Sigmoid colon (tissue), 7 donors: ENCODE measurements around the gene CRY1. TPM values are rescaled to one million over a fixed set of nuclear protein-coding genes. Genes with fewer than 3 reads are reported as not detected.

Source experiments
- DNase-seq: peaks from one replicate; pipeline ENCODE4 v3.0.0-alpha.2; 2019
- H3K27ac ChIP-seq, 4 donors: fragments of 200-600 bp; sonication (generic); one replicate each; pipeline ENCODE4 v1.5.1; 2016 to 2019; ENCODE audit warnings: mild to moderate bottlenecking in 1 of 4
- H3K27me3 ChIP-seq, 3 donors: fragments of 200-600 bp; sonication (generic); one replicate each; pipeline ENCODE4 v1.5.1; 2019; ENCODE audit warnings: mild to moderate bottlenecking in 1 of 3
- H3K36me3 ChIP-seq, 4 donors: fragments of 200-600 bp; sonication (generic); one replicate each; pipeline ENCODE4 v1.5.1; 2016 to 2019
- H3K4me1 ChIP-seq, 4 donors: fragments of 200-600 bp; sonication (generic); one replicate each; pipeline ENCODE4 v1.5.1; 2017 to 2019
- H3K4me3 ChIP-seq, 4 donors: fragments of 200-600 bp; sonication (generic); one replicate each; pipeline ENCODE4 v1.5.1; 2017 to 2019; ENCODE audit warnings: mild to moderate bottlenecking in 2 of 4, moderate library complexity in 1 of 4
- H3K9me3 ChIP-seq, 4 donors: fragments of 200-600 bp in 3 of 4; sonication (generic) in 3 of 4; one replicate each; pipeline versions ENCODE4 v1.5.1 to v1.6.1; 2013 to 2019
- CTCF ChIP-seq, 4 experiments: fragments of 450-650 bp in 3 of 4; fragments of 200-600 bp in 1 of 4; IDR thresholded peaks; one replicate each; pipeline ENCODE4 v1.5.1; 2016 to 2019; ENCODE audit warnings: antibody characterized with exemption in 4 of 4, mild to moderate bottlenecking in 3 of 4, moderate library complexity in 2 of 4
- EP300 ChIP-seq, 4 donors: sonication (generic); formaldehyde crosslinking; IDR thresholded peaks; one replicate each; pipeline ENCODE4 v1.6.1; 2017; ENCODE audit warnings: antibody characterized with exemption in 4 of 4
- POLR2A ChIP-seq, 2 donors: fragments of 450-650 bp; IDR thresholded peaks; one replicate each; pipeline ENCODE4 v1.6.1; 2016; ENCODE audit warnings: antibody characterized with exemption in 2 of 2, mild to moderate bottlenecking in 2 of 2, moderate library complexity in 2 of 2
- POLR2AphosphoS5 ChIP-seq, 4 donors: sonication (generic); formaldehyde crosslinking; IDR thresholded peaks; one replicate each; pipeline ENCODE4 v1.6.1; 2017; ENCODE audit warnings: antibody characterized with exemption in 4 of 4
- WGBS, 2 donors: extraction: QIAGEN DNeasy Blood & Tissue Kit; methylation state at CpG; one replicate each; pipeline ENCODE4 v1.1.7; 2013; 5-methylcytosine and 5-hydroxymethylcytosine counted together
- intact Hi-C: fragments of 100-400 bp; cut with DNase I; formaldehyde crosslinking; loops from one replicate; pipeline ENCODE4 v1.15.1; 2023
- polyA plus RNA-seq, 3 donors: library from polyadenylated mRNA; stranded (reverse); fragments of 200-250 nt; gene quantifications; one replicate each; pipeline ENCODE4 v1.2.3, GENCODE V29; 2013
- total RNA-seq, 4 donors: library from RNA; depleted of rRNA; stranded (reverse); fragments of >200 nt; gene quantifications; one replicate each; pipeline ENCODE4 v1.1.0, GENCODE V29; 2016
- donor health status: healthy with polysubstance abuse.
- donor health status: Bipolar disorder and iron deficiency.
- donor health status: healthy.

Gene CRY1
- total and polyA plus RNA-seq, 7 donors = 7.2 to 40.4 (median 20.3) TPM

GRCh38 chr12:107119091-107119490, 25.7 kb upstream of the CRY1 start:
- TF ChIP-seq CTCF (IDR thresholded peaks at IDR 0.05) (no peak), POLR2A (IDR thresholded peaks at IDR 0.05) (no peak)
- no peaks in the 10 kb centered on the region for H3K9me3 ChIP-seq
- no peaks in the 10 kb centered on the region for H3K36me3 ChIP-seq
- no peaks in the 10 kb centered on the region for H3K4me1 ChIP-seq
- peaks cover 0 to 10% (median 0%) of the 10 kb centered on the region in 3 donors for H3K27me3 ChIP-seq
- H3K4me3 ChIP-seq = no peak overlapping the region
- DNase-seq = no peak
- 29 to 55% methylated on average over 3 of the region's 3 CpGs for WGBS, 2 donors
- intact Hi-C loops = no loop called here
- no peak overlapping the region for H3K27ac ChIP-seq

- no peak for DNase-seq
- intact Hi-C loops = no loop called here
- Histone ChIP-seq H3K4me3 (no peak overlapping the region), H3K4me1 (no peaks in the 10 kb centered on the region), H3K27ac (no peak overlapping the region), H3K9me3 (no peaks in the 10 kb centered on the region), H3K27me3 (peaks cover 0 to 10% (median 0%) of the 10 kb centered on the region in 3 donors), H3K36me3 (no peaks in the 10 kb centered on the region)
- TF ChIP-seq EP300 (IDR thresholded peaks at IDR 0.05) (no peak), POLR2A (IDR thresholded peaks at IDR 0.05) (no peak), POLR2AphosphoS5 (IDR thresholded peaks at IDR 0.05) (no peak), CTCF (IDR thresholded peaks at IDR 0.05) (no peak)
- WGBS, 2 donors = 28 to 87% methylated on average over 4 of the region's 4 CpGs
Observed at GRCh38 chr12:107118624-107119023, 25.3 kb upstream of the CRY1 start.

- Histone ChIP-seq H3K27me3 (no peaks in the 10 kb centered on the region), H3K4me1 (peaks cover 0 to 8% (median 2%) of the 10 kb centered on the region in 4 donors), H3K27ac (no peak overlapping the region), H3K4me3 (no peak overlapping the region), H3K9me3 (no peaks in the 10 kb centered on the region), H3K36me3 (no peaks in the 10 kb centered on the region)
- 80 to 91% methylated on average over 2 of the region's 2 CpGs for WGBS, 2 donors
- intact Hi-C loops = no loop called here
- TF ChIP-seq EP300 (IDR thresholded peaks at IDR 0.05) (no peak), POLR2AphosphoS5 (IDR thresholded peaks at IDR 0.05) (no peak)
- DNase-seq = no peak
Observed at GRCh38 chr12:107115119-107115518, 21.8 kb upstream of the CRY1 start.

GRCh38 chr12:107111314-107111713, 18.0 kb upstream of the CRY1 start:
- Histone ChIP-seq H3K4me3 (no peak overlapping the region), H3K27me3 (no peaks in the 10 kb centered on the region), H3K9me3 (no peaks in the 10 kb centered on the region), H3K36me3 (no peaks in the 10 kb centered on the region), H3K4me1 (peaks cover 0 to 12% (median 3%) of the 10 kb centered on the region in 4 donors), H3K27ac (no peak overlapping the region)
- TF ChIP-seq EP300 (IDR thresholded peaks at IDR 0.05) (no peak), POLR2A (IDR thresholded peaks at IDR 0.05) (no peak), CTCF (IDR thresholded peaks at IDR 0.05) (no peak), POLR2AphosphoS5 (IDR thresholded peaks at IDR 0.05) (no peak)
- no peak for DNase-seq
- intact Hi-C loops = no loop called here

GRCh38 chr12:107109726-107110719, 16.7 kb upstream of the CRY1 start:
- no peak for TF ChIP-seq POLR2A (IDR thresholded peaks at IDR 0.05)
- no peak for TF ChIP-seq POLR2AphosphoS5 (IDR thresholded peaks at IDR 0.05)
- no peak for TF ChIP-seq EP300 (IDR thresholded peaks at IDR 0.05)
- 78 to 79% methylated on average over 12 of the region's 12 CpGs for whole genome bisulfite sequencing, 2 donors
- Histone ChIP-seq H3K4me1 (peaks cover 0 to 12% (median 3%) of the 10 kb centered on the region in 4 donors), H3K4me3 (peak overlapping the region in 2 of 4 donors; percentile 10 to 11), H3K27me3 (no peaks in the 10 kb centered on the region), H3K27ac (peak overlapping the region in 2 of 4 donors; percentile 16 to 55), H3K9me3 (no peaks in the 10 kb centered on the region), H3K36me3 (no peaks in the 10 kb centered on the region)
- intact Hi-C loops = no loop called here
- DNase-seq = no peak
